IPS DF 19.7 (cell line): ENCODE data around the gene MKNK2.

Experiments
- DNase-seq: peaks from one replicate; pipeline ENCODE4 v3.0.0-alpha.2; 2013; ENCODE audit warnings: low read depth, low spot score

MKNK2 gene

DNA sequence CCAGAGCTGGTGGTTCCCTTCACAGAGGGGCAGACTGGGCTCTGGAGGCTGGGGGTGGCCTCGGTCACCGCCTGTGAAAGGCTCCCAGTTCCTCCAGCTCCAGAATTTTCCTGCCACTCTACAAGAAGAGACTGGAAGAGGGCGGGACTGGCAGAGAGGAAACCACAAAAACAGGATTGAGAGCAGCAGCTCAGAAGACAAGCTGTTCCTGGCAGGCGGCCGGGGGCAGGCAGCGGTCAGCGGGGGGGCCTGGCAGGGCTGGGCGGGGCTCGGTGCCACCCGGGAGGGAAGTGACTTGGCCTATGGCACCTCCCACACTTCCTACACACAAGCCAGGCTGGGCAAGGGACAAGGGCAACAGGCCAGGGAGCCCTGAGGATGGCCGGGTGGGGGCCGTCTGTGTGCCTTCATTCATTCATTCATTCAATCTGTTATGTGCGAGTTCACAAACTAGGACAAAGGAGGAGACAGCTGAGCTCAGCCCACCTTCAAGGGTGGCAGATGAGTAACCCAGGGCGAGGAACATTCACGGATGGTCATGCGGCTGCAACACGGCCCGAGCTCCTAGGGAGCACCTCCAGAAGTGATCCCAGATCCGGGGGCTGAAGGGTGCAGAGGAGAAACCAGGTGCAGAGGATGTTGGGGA is 18.6 kb downstream of the MKNK2 start:
- DNase-seq: no peak

DNA sequence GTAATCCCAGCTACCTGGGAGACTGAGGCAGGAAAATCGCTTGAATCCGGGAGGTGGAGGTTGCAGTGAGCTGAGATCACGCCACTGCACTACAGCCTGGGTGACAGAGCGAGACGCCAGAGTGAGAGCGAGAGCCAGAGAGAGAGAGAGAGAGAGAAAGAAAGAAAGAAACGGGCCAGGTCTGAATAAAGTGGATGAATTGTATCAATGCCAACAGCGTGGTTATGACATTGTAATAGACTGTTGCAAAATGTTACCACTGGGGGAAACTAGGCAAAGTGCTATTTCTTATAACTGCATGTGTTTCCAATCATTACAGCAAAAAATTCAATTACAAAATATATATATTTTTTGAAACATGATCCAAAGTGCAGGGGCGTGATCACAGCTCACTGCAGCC is 23.7 kb downstream of the MKNK2 start:
- no peak for DNase-seq

DNA sequence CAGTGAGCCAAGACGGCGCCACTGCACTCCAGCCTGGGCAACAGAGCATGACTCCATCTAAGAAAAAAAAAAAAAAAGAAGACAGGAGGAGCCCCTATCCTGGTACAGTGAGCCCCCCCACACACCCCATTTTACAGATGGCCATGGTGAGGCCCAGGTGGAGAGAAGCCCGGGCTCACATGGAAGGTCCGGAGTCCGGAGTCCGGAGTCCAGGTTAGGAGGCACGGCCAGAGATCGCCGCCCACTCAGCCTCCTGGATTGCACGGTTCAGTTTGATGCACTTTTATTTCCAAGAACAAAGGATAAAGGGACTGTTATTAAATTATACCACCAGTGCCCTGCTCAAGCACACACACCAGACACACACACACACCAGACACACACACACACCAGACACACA is 24.3 kb downstream of the MKNK2 start:
- DNase-seq: no peak

DNA sequence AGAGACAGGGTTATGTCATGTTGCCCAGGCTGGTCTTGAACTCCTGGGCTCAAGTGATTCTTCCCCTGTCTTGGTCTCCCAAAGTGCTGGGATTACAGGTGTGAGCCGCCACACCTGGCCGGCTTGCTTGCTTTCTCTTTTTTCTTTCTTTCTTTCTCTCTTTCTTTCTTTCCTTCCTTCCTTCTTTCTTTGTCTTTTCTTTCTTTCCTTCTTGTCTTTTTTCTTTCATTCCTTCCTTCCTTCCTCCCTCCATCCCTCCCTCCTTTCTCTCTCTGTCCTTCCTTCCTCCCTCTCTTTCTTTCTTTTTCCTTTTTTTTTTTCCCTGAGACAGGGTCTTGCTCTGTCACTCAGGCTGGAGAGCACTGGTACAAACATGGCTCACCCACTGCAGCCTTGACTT is 28.8 kb downstream of the MKNK2 start:
- no peak for DNase-seq

DNA sequence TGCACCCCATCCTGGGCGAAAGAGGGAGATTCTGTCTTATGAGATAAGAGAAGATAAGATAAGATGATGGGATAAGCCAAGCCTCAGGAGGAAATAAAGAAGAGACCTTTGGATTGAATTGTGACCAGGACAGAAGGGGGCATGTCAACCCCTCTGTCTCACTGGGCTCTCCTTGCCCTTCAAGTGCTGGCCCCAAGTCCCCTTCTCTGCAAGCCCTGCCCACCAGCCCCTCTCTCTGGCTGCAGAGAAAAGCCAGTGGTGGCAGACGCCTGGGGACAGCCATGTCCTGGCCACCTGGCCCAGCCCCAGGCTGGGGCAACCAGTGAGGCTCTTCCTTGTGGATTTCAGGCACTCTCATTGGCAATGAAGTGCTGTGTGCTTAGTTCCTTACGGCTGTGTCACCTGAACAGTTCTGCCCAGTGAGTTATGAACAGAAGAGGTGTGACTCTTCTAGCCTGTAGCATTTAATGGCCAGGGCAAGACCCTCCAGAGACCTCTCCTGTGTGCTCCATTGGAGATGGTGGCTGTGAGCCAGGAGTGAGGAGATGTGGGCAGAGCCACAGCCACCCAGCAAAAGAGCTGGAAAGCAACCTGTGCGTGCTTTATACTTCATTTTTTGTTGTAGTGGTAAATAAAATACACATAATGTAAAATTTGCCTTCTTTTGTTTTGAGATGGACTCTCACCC is 29.4 kb downstream of the MKNK2 start:
- DNase-seq: no peak

DNA sequence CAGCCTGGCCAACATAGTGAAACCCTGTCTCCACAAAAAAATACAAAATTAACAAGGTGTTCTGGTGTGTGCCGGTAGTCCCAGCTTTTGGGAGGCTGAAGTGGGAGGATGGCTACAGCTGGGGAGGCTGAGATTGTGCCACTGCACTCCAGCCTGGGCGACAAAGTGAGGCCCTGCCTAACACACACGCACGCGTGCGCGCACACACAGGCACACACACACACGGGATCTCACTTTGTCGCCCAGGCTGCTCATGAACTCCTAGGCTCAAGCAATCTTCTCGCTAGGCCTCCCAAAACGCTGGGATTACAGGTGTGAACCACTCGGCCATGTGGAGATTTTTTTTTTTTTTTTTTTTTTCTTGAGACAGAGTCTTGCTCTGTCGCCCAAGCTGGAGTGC is 32.3 kb downstream of the MKNK2 start:
- DNase-seq: no peak

DNA sequence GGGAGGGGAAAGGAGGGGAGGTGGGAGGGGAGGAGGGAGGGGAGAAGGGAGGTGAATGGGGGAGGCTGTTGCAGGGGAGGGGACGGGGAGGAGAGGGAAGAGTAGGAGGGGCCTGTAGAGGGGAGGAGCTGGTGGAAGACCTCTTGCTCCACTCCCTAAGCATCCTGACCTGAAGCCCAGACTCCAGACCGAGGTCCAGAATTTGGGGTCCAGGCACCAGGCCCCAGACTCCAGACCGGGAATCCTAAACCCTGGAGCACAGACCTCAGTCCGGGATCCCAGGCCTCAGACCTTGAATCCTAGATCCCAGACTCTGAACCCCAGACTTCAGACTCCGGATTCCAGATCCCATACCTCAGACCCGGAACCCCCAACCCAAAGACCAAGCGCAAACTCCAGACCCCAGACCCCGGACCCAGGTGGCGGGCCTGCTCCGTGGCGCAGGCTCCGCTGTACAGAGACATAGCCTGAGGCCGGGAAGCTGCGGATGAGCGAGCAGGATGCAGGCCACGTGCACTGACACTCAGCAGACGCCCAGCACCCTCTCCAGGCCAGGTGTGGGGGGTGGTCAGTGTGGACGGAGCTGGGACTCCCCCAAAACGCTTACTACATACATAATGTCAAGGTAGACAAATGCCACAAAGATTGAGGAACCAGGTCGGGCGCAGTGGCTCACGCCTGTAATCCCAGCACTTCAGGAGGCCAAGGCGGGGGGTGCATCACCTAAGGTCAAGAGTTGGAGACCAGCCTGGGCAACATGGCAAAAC is 34.8 kb downstream of the MKNK2 start:
- no peak for DNase-seq

DNA sequence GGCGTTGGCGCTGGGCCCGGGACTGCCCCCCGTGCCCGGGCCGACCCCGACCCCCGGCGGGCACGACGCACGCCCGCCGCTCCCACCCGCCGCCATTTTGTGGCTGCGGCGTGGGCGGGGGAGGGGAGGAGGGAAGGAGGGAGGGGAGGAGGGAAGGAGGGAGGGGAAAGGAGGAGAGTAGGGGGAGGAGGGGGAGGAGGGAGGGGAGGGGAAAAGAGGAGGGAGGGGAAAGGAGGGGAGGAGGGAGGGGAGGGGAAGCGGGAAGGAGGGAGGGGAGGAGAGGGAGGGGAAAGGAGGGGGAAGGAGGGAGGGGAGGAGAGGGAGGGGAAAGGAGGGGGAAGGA is 35.5 kb downstream of the MKNK2 start, which contains the start of gene BTBD2:
Gene BTBD2 (minus strand): TSS at position 107 of the 343 bp plus-strand sequence. CDS start 11 bp downstream, at position 96.
- no peak for DNase-seq

DNA sequence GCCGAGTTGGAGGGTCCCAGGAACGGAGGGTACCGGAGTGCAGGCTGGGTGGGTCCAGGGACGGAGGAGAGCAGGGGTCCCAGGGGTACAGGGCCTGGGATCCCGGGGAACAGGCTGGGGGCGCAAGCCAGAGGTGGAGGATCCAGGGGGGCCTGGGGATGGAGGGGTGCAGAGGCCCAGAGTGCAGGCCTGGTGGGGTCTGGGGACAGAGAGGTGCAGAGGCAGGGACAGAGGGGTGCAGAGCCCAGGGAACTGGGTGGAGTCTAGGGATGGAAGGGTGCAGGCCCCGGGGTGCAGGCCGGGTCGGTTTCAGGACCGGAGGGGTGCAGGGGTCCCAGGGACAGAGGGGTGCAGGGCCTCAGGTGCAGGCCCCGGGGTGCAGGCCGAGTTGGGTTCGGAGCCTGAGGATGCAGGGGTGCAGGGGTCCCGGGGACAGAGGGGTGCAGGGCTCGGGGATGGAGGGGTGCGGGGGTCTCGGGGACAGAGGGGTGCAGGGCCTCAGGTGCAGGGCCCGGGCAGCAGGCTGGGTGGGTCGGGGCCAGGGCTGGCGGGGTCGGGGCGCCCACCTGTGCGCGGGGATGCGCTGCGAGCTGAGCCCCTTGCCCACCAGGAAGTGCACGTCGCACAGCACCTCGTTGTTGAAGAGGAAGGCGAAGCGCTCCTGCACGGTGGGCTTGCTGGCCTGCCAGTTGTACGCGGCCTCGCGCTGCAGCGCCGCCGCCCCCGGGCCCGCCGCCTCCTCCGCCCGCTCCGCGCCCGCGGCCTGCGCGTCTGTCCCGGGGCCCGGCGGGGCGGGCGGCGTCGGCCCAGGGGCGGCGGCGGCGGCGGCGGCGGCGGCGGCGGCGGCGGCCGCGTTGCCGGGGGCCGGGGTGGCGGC is 36.1 kb downstream of the MKNK2 start:
- DNase-seq: no peak

DNA sequence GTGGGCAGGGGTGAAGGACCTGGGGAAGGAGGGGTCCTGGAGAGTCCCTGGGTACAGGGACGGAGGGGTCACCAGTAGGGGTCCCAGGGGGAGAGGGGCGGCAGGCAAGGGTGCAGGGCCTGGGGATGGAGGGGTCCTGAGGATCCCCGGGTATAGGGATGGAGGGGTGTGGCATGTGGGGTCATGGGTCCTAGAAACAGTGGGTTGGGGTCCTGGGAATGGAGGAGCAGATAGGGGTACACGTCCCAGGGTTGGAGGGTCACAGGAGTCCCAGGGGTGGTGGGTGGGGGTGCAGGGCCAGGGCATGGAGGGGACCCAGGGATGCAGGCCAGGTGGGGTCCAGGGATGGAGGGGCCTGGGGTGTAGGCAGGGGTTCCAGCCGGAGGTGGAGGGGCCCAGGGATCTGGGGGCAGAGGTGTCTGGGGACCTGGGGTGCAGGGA is 36.9 kb downstream of the MKNK2 start:
- no peak for DNase-seq

DNA sequence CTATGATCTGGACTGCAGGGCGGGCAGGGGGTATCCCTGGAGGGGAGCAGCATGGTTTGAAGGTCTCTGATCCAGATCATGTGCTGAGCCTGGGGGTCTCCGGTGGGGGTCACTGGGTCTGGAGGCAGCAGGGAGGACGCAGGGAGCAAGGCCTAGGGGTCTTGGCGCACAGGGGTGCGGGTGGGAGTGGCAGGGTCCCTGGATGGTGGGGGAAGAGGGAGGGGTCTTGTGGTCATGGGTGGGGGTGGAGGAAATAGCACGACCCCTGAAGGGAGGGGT is 37.4 kb downstream of the MKNK2 start:
- DNase-seq: no peak

DNA sequence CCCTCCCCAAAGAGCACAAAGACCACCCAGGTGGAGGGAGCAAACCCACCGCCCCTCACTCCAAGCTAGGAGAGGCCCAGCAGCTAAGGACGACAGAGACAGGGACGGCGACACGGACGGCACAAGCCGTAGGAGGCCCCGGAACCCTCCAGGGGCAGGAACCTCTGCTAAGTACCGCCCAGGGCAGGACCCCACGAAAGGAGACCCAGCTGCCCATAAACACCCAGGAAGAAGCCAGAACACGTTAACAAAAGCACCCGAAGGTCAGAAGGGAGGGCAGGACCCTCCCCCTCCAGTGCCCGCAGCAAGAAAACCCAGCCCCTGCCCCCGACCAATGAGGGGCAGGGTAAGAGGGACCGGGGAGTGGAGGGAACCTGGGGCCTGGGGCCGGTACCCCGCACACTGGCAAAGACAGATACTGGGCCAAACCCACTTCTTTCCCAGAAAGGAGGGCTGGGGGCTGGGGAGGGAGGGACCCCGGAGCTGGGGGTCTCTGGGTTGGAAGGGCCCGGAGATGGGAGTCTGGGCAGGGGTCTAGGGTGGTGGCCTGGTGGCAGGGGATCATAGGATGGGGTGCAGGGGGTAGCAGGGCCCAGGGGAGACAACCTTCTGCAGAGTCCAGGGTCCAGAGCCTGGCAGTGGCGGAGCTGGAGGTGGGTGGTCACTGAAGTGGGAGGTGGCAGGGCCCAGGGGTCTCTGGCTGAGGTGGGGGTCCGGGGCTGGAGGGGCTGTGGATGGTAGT is 37.9 kb downstream of the MKNK2 start:
- DNase-seq: no peak

DNA sequence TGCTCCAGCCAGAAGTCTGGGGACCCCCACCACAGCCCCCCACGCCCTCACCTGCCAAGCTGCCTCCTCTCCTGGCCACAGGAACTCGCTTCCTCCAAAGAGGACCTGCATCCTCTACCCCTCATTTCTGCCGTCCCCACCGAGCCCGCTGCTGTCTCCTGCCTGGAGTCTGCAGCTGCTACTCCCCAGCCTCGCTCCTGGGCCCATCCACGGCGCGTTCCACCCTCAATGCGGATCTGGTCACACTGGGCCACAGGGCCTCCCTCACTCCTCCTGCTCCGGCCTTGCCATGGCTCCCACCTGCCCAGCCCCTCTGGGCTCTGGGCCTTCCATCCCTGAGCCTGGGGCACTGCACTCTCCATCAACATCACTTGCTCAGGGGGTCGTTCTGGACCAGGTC is 39.9 kb downstream of the MKNK2 start:
- DNase-seq: no peak

DNA sequence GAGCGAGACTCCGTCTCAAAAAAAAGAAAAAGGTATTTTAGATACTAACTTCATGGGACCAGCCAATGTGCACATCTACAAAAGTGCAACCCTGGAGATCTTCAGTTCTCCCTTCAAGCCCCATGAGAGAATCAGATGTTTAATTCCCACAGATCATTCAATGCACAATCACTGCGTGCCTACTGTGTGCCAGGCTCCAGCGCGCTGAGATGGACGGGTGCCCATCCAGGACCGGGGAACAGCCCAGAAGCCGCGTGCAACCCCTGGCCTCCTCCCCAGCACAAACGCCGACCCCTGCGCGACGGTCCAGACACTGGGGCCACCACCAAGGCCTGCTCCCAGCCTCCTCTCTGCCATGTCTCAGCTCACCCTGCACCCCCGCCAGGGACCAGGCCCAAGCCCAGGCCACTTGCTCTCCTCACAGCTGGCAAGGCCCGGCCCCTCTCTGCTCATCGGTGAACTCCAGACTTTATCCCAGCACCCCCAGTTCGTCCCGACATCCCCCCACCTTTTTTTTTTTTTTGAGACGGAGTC is 40.8 kb downstream of the MKNK2 start:
- DNase-seq: no peak

DNA sequence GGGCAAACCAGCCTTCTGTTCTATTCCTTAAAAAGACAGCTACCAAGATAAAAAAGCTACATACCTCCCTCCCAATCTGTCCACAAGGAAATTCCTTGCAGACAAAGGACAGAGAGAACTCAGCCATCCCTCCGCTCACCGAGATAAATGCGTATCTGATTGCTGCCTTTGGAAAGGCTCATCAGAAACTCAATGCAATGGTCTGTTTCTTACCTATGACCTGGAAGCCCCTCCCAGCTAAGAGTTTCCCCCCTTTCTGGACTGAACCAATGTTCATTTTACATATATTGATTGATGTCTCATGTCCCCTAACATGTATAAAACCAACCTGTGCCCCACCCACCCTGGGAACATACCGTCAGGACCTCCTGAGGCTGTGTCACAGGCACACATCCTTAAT is 47.2 kb downstream of the MKNK2 start:
- DNase-seq: no peak

DNA sequence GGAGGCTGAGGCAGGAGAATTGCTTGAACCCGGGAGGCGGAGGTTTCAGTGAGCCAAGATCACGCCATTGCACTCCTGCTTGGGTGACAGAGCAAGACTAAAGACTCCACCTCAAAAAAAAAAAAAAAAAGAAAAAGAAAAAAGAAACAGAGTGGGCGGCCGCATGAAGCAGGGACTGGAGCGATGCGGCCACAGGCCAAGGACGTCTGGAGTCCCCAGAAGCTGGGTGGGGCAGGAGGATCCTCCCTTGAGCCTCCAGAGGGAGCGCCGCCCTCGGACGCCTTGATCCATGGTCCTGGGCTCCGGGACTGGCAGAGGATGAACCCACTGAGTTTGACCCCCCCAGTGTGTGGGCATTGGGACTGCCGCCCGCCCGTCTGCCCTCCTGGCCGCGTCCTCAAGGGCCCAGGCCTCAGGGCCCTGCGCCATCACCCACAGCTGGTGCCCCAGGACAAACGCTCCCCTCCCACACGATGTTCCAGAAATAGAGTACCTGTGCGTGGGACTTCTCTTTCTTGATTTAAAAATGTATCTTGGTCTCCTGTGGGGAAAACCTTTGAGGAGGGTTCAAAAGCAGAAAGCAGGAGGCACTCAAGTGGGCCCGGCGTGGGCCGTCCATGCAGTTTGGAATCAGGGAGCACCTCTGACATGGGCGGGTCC is 51.1 kb downstream of the MKNK2 start:
- DNase-seq: no peak

DNA sequence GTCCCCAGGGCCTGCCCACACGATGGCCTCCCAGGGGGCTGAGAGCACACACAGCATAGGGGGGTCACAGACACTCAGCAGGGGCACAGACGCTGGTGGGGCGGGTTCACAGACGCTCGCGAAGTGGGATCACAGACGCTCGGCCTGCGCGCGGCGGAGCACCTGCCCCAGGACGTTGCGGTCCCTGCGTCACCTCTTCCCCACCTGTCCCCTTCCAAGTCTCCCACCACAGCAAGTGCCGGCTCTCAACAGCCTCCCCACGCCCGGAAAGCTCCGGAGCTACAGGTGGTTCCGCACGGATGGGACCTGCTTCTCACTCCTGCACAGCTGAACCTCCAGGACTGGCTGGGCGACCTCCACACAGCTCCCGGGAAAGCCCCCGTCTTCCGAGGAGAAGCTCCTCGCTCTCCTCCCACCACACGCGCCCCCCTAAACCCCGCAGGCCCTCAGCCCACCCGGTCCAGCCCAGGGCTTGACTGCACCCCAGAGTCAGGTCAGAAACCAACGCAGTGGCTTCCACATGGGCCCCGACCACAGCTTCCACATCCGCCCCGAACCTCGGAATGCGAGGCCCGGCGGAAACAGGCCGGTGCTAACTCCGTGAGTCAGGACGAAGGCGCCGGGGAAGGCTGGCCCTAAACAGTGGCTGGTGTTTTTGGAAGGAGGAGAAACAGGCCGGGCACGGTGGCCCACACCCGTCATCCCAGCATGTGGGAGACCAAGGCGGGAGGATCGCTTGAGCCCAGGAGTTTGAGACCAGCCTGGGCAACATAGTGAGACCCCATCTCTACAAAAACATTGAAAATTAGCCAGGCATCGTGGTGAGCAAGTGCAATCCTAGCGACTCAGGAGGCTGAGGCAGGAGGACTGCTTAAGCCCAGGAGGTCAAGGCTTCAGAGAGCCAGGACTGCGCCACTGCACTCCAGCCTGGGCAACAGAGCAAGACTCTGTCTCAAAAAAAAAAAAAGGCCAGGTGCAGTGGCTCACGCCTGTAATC is 52.0 kb downstream of the MKNK2 start:
- no peak for DNase-seq

DNA sequence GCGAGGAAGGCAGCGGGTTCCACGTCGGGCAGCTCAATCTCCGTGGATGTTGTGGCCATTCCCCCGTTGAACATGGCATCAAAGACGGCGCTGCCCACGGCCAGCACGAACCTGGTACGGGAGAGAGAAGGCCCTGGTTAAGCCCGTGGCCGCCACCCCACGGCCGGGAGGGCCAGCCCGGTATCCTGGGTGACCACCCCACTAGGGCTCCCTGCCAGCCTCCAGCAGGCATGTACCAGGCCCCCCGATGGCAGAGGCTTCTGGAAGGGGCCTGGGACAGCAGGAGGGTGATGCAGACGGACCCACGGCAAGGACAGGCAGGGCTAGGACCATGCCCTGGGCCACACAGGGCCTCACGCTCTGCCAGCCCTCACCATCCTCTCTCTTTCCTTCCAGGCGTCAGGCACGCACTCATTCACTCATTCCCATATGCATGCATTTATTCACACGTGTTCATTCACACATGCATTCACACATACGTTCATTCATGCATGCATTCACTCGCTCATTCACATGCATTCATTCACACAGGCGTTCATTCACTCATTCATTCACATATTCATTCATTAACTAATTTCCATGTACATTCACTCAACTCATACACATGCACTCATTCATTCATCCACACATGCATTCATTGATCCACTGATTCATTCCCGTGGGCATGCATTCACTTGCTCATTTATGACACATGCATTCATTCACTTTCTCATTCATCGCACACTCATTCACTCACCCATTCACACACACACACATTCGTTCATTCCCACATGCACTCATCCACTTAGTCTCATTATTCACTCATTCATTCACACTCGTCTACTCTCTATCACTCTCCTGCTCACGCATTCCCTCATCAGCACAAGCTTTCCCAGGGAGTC is 53.5 kb downstream of the MKNK2 start:
- DNase-seq: no peak
